Measurements from ENCODE around the gene C2orf74.

The C2orf74 gene

GRCh38 chr2:61167579-61167978 lies 5.6 kb downstream of the C2orf74 start:
- TF ChIP-seq CTCF (IDR thresholded peaks at IDR 0.05; ENCODE audit: control extremely low read depth, extremely low read depth, low read depth, missing control alignments): no peak
- no peak for DNase-seq (ENCODE audit: extremely low spot score)
- ChIA-PET POLR2A (interaction anchor here (0.6 kb wide), 1 partner anchor 21 kb away, joined by 6 read pairs; no protein-coding TSS in a partner anchor), CTCF (interaction anchor here (2.0 kb wide), 1 partner anchor 17 kb away, joined by 5 read pairs; no protein-coding TSS in a partner anchor)

DNA sequence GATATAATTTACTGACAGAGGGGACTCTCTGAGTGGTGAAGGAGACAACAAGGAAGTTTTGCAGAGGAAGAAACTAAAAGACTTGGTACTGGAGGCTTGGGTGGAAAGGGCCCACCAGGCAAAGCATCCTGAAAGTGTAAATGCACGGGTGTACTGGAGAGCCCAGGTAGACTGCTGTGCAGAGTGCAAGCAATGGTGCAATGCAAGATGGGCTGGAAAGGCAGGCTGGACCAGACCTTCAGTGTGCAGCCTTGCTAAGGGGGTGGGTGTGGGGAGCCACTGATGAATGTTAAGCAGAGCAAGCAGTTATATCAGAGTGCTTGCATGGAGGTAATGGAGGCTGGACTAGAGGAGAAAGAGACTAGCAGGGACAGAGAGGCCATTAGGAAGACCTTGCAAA lies 10.7 kb downstream of the C2orf74 start:
- DNase-seq (ENCODE audit: extremely low spot score): no peak
- ChIA-PET POLR2A (no interaction called here), CTCF (interaction anchor here (0.9 to 1.4 kb wide), 3 partner anchors 15 to 22 kb away, joined by 3 read pairs; no protein-coding TSS in a partner anchor)
- TF ChIP-seq CTCF (IDR thresholded peaks at IDR 0.05; ENCODE audit: control extremely low read depth, extremely low read depth, low read depth, missing control alignments): no peak

DNA sequence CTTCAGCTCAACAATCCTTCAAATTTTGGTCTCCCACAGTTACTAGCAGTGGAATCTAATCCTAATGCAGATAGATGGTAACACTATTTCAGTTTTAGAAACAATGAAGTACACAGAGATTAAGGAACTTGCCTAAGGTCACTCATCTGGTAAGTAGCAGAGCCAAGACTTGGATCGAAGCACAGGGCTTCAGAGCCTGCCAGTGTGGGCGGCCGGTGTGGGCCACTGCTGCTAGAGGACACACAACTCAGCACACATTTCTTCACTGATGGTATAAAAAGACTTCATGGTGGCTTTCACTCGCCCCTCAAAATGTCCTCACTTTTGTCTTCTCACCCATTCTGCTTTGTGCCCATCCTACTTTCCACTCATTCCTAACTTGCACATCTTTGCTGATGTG lies 11.1 kb downstream of the C2orf74 start:
- CTCF ChIA-PET: interaction anchor here (0.7 to 1.9 kb wide), 4 partner anchors 12 to 16 kb away, joined by 3 to 4 read pairs (median 3); no protein-coding TSS in a partner anchor
- TF ChIP-seq CTCF (IDR thresholded peaks at IDR 0.05; ENCODE audit: control extremely low read depth, extremely low read depth, low read depth, missing control alignments): no peak
- no peak for DNase-seq (ENCODE audit: extremely low spot score)
- POLR2A ChIA-PET: no interaction called here

- POLR2A ChIA-PET: no interaction called here
- DNase-seq (ENCODE audit: extremely low spot score): no peak
- TF ChIP-seq CTCF (IDR thresholded peaks at IDR 0.05; ENCODE audit: control extremely low read depth, extremely low read depth, low read depth, missing control alignments): no peak
- CTCF ChIA-PET: interaction anchor here (1.9 kb wide), 1 partner anchor 18 kb away, joined by 4 read pairs; no protein-coding TSS in a partner anchor
These were observed 13.0 kb downstream of the C2orf74 start for GRCh38 chr2:61175036-61175435.

DNA sequence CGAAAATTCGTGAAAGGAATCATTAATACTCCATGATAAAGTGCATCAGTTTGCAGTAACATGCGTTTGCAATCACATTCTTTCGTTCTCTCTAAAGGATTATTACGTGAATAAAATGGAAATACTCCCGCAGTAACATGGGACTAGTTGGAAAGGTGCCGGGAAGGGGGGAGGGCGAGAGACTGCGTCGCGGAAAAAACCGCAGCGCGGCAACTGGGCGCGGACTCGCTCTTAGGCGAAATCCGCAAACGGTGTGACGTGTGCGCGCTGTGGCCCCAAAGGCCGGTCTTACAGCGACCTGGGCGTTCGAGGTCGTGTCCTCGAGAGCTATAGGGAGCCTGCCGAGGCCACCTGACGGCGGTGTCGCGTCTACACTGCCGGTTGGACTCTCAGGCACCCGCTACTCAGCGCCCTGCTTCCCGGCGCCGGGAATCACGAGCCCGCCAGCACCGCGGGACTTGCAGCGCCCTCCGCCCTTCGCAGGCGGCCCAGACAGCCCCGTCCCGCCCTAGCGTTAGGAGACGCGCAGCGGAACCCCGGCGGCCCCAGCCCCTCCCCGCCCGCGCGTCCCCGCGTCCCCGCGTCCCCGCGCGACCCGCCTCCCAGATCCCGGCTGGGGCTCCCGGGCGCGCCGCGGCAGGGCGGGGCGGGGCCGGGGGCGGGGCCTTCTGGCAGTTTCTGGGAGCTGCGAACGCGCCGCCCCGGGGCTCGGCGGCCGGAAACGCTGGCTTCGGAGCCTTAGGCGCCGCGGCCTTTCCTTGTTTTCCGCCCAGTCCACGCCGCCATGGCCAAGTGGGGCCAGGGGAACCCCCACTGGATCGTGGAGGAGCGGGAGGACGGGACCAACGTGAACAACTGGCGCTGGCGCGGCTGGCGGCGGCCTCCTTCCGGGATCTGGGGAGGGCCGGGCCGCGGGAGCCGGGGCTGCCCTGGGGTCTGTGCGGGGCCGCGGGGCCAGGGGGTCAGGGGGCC lies 15.1 kb downstream of the C2orf74 start:
- TF ChIP-seq CTCF (IDR thresholded peaks at IDR 0.05; ENCODE audit: control extremely low read depth, extremely low read depth, low read depth, missing control alignments): no peak
- CTCF ChIA-PET: interaction anchor here (0.8 to 2.0 kb wide), 5 partner anchors 15 to 205 kb away, joined by 3 to 7 read pairs (median 3); partner anchors contain the start of gene C2orf74
- POLR2A ChIA-PET: interaction anchor here (1.4 kb wide), 1 partner anchor 15 kb away, joined by 6 read pairs; the partner anchor contains the start of gene C2orf74
- peak; percentile 99 for DNase-seq (ENCODE audit: extremely low spot score)

- CTCF ChIA-PET: interaction anchor here (0.8 to 2.0 kb wide), 7 partner anchors 11 to 400 kb away, joined by 3 to 7 read pairs (median 3); partner anchors contain the start of gene C2orf74
- peak; percentile 34 for DNase-seq (ENCODE audit: extremely low spot score)
- no peak for TF ChIP-seq CTCF (IDR thresholded peaks at IDR 0.05; ENCODE audit: control extremely low read depth, extremely low read depth, low read depth, missing control alignments)
- POLR2A ChIA-PET: interaction anchor here (0.6 to 1.4 kb wide), 4 partner anchors 14 to 358 kb away, joined by 3 to 6 read pairs (median 4); partner anchors contain the start of gene C2orf74
These were observed 15.9 kb downstream of the C2orf74 start for GRCh38 chr2:61177727-61178549.

Measured in GM10248 (cell line).